LoVo (cell line): ENCODE results near the gene LRRC4C.

ENCODE experiments used
- DNase-seq: peaks from one replicate; pipeline ENCODE4 v3.0.0-alpha.2; 2016; ENCODE audit warnings: low spot score

LRRC4C gene

GRCh38 chr11:40290171-40290631 lies 1169.3 kb downstream of the LRRC4C start:
- DNase-seq: no peak

GRCh38 chr11:40289370-40289769 lies 1170.1 kb downstream of the LRRC4C start:
- no peak for DNase-seq

- no peak for DNase-seq
Measured at GRCh38 chr11:40287916-40288803, 1171.3 kb downstream of the LRRC4C start.

GRCh38 chr11:40286137-40286536 lies 1173.3 kb downstream of the LRRC4C start:
- no peak for DNase-seq

GRCh38 chr11:40285558-40285957 lies 1173.9 kb downstream of the LRRC4C start:
- DNase-seq: no peak

- DNase-seq: no peak
Measured at GRCh38 chr11:40281052-40281580, 1178.3 kb downstream of the LRRC4C start.

- no peak for DNase-seq
Measured at GRCh38 chr11:40280159-40281051, 1179.0 kb downstream of the LRRC4C start.

- DNase-seq: no peak
Measured at GRCh38 chr11:40276960-40277359, 1182.5 kb downstream of the LRRC4C start.

GRCh38 chr11:40274017-40274416 lies 1185.4 kb downstream of the LRRC4C start:
- no peak for DNase-seq

- no peak for DNase-seq
Measured at GRCh38 chr11:40273192-40273732, 1186.2 kb downstream of the LRRC4C start.

- no peak for DNase-seq
Measured at GRCh38 chr11:40271361-40271760, 1188.1 kb downstream of the LRRC4C start.

GRCh38 chr11:40269865-40270264 lies 1189.6 kb downstream of the LRRC4C start:
- DNase-seq: no peak

- DNase-seq: no peak
Measured at GRCh38 chr11:40268551-40268950, 1190.9 kb downstream of the LRRC4C start.

- no peak for DNase-seq
Measured at GRCh38 chr11:40255457-40255856, 1204.0 kb downstream of the LRRC4C start.

- DNase-seq: no peak
Measured at GRCh38 chr11:40253166-40253565, 1206.3 kb downstream of the LRRC4C start.

GRCh38 chr11:40252236-40252635 lies 1207.2 kb downstream of the LRRC4C start:
- DNase-seq: no peak

GRCh38 chr11:40246983-40247382 lies 1212.5 kb downstream of the LRRC4C start:
- DNase-seq: no peak

GRCh38 chr11:40241524-40242051 lies 1217.9 kb downstream of the LRRC4C start:
- no peak for DNase-seq

- DNase-seq: no peak
Measured at GRCh38 chr11:40240284-40240683, 1219.2 kb downstream of the LRRC4C start.

GRCh38 chr11:40236526-40236925 lies 1222.9 kb downstream of the LRRC4C start:
- no peak for DNase-seq

- no peak for DNase-seq
Measured at GRCh38 chr11:40235841-40236240, 1223.6 kb downstream of the LRRC4C start.

GRCh38 chr11:40230821-40231220 lies 1228.6 kb downstream of the LRRC4C start:
- DNase-seq: no peak
